Left hindlimb (tissue), 1 donor: ENCODE measurements around the gene ANKMY1.
"Not testable (repeated sequence)": the region's sequence is repeated elsewhere in the genome, so short reads cannot be mapped to it uniquely, and the experiment has no call there.

Experiments
- DNase-seq: peaks from one replicate; pipeline ENCODE4 v3.0.0-alpha.2; 2018

ANKMY1 gene

GRCh38 chr2:240567872-240568677 lies 10.3 kb upstream of the ANKMY1 start, which contains the start of gene RNPEPL1:
Gene RNPEPL1, plus strand, starts transcription at chr2:240568484. Its CDS starts 103 bp downstream, at chr2:240568587.
- peak; percentile 46 for DNase-seq

GRCh38 chr2:240567137-240567871 lies 9.5 kb upstream of the ANKMY1 start:
- DNase-seq = peak; percentile 41

DNA sequence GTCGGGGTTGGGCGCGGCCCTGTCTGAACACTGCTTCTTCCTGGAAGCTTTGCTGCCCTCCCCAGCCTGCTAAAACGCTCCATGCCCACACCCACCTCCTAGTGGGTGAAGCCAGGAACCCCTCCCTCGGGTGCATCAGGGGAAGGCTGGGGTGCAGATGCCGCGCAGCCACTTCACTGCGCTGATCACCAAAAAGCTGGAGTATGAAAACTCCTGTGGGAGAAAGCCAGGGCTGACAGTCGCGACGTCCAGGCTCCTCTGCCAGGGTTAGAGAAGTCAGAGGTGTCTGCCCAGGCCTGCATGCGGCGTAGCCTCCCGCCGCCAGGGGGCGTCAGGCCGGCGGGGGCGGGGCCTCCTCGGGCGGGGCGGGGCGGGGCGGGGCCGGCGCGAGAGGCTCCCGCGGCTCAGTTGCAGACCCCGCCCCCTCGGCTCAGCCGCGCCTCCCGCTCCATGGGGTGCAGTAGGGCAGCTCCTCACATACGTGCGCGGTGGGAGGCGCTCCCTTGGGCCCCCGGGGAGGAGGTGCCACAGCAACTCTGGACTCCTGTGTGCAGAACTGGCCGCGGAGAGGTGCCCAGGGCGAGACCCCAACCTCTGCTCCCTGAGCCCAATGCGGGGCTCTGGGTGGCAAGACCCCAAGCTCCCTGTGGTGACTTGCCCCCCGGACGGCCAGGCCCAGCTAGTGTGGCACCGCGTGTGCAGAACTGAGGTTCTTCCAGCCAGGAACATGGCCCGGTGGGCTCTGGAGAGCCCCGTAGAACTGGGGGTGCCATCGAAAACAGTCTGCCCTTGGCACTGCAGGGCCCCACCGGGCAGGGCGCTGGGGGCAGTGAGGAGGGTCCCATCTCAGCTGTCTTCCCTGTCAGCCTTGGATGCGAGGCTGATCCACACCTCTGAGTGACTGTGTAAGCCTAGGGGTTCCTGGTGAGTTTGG lies 8.7 kb upstream of the ANKMY1 start:
- DNase-seq = peak; percentile 89

GRCh38 chr2:240565333-240566202 lies 7.8 kb upstream of the ANKMY1 start:
- DNase-seq = peak; percentile 51

DNA sequence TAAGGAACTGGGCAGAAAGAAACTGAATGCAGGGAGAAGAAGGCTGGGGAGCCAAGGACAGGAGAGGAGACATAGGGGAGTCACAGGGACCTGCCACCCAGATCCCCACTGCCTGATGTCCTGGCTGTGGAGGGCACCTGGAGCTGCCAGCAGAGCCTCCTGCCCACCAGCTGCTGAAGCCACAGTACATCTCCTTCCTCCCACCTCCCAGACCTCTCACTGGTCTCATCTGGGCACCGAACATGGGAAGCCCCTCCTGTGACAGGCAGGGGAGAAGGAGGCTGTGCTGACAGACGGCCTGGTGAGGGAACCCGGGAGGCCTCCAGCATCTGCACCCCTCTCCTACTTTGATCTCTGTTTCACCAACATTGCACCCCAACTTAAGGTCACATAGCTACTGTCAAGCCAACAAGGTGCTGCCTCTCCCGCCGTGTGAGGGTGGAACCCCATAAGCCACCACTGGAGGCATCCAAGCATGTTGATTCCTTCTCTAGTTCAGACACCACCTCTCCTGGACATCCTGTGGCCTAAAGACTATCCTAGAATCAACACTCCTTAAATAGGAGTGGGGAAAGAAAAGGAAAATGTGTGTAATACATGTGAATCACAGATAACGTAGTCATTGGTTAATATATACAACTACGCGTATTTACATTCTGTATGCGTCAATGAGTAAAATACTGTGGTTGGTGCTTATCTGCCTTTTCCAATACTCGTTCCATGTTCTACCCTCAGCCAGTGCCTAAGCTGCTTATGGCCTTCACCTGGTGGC lies 7.0 kb upstream of the ANKMY1 start:
- no peak for DNase-seq

DNA sequence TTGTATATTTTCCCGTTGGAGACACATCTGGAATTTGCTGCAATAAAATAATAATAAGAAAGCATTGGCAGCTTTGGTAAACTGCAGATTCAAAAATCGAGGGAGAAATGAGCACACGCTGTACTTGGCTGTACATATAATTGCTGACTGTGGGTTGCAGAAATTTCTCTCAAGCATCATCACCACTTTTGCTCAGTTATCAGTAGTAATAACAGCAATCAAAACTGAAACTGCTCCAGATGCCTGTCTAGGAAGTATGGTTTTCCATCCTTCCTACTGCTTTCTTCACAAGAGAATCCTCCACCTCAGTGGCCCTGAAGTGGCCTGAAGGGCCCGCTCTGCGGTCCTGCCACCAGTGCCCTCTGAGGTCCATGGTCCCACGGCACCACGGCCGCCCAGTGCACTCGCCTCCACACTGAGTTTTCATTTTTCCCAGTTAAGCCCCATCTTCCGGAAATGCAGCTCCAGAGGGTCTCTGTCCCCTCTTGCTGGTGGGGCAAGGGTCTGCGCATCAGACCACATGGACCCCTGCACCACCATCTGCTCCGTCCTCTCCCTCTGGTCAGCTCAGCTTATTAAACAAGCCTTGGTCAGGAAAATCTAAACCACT lies 6.3 kb upstream of the ANKMY1 start:
- DNase-seq = no peak

GRCh38 chr2:240563231-240563630 lies 5.4 kb upstream of the ANKMY1 start:
- DNase-seq = not testable (repeated sequence)

GRCh38 chr2:240561325-240561971 lies 3.7 kb upstream of the ANKMY1 start:
- DNase-seq = no peak

DNA sequence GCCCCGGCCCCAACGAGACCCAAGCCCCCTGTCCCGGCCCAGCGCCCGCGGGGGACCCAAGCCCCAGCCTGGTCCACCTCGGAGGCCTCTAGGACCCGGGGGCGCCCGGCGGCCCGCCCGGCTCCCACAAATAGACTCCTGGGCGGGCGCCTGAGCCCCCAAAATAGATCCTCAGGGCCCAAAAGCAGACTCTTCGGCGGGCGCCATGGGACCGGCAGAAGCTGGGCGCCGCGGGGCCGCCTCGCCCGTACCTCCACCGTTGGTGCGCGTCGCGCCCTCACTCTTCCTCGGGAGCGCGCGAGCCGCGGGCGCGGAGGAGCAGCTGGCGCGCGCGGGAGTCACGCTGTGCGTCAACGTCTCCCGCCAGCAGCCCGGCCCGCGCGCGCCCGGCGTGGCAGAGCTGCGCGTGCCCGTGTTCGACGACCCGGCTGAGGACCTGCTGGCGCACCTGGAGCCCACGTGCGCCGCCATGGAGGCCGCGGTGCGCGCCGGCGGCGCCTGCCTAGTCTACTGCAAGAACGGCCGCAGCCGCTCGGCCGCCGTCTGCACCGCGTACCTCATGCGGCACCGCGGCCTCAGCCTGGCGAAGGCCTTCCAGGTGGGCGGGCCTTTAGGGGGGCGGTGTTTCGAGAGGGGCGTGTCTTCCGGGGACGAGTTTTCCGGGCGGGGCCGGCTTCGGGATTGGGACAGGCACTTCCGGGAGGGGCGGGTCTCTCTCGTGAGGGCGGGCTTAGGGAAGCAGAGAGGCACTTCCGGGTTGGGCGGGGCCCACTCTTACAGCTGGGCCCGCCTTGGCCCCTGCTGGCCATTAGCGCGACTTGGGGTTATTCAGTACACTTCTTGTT lies 2.9 kb upstream of the ANKMY1 start:
- peak; percentile 99 for DNase-seq

GRCh38 chr2:240560084-240560479 lies 2.3 kb upstream of the ANKMY1 start, which contains the start of gene DUSP28:
Gene DUSP28, plus strand, starts transcription at chr2:240560357. Its CDS starts 328 bp downstream, at chr2:240560685.
- peak; percentile 90 for DNase-seq

GRCh38 chr2:240559286-240559685 lies 1.5 kb upstream of the ANKMY1 start:
- no peak for DNase-seq

GRCh38 chr2:240558236-240558761 lies 511 bp upstream of the ANKMY1 start:
- no peak for DNase-seq

GRCh38 chr2:240557101-240557751 lies 562 bp downstream of the ANKMY1 start:
- no peak for DNase-seq

GRCh38 chr2:240556553-240557100 lies 1.2 kb downstream of the ANKMY1 start:
- peak; percentile 63 for DNase-seq

- DNase-seq = no peak
Measured at GRCh38 chr2:240555541-240556250, 2.1 kb downstream of the ANKMY1 start.

GRCh38 chr2:240554767-240555493 lies 2.9 kb downstream of the ANKMY1 start:
- DNase-seq = no peak
